ENCODE measurements around the gene RAB37.

DNA sequence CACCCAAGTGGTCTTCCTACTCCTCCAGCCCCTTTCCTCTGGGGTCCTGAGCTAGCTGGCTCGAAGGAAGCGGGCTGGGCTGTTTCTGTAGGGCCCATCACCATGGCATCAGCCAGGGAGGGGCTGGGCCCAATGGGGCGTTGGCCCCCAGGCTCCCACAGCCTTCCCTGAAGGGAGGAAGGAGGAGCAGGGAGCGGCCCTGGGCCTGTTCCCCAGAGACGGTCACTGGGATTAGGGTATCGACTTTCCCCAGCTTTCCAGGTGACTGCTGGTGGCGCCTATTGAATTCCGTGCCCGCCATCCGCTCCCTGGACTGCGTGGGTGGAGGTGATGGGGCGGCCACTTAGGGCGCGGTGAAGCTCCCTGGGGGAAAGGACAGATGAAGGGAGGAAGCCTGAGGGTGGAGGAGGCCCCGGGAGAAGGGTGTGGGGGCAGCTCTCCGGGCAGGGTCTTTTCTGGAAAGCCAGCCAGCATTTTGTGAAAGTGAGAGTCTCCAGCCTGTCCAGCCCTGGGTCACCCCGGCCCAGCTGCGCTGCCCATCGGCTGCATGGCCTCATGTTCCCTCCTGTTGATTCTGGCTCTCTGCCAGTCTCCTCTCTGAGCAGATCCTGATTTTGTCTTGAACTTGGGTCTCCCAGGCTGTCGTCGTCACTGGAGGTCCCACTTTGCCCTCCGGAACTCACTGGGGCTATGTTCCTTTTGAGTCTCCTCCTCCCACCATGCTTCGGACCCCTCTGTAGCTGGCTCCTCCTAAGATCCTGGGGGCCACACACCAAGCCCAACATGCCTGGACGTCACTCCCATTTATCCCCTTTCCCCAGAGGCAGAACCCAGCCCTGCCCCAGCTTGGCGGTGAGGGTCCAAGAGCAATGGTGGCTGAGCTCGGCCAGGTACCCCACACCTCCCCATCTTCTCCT is 21.1 kb downstream of the RAB37 start:
- TF ChIP-seq, protein P1, sequence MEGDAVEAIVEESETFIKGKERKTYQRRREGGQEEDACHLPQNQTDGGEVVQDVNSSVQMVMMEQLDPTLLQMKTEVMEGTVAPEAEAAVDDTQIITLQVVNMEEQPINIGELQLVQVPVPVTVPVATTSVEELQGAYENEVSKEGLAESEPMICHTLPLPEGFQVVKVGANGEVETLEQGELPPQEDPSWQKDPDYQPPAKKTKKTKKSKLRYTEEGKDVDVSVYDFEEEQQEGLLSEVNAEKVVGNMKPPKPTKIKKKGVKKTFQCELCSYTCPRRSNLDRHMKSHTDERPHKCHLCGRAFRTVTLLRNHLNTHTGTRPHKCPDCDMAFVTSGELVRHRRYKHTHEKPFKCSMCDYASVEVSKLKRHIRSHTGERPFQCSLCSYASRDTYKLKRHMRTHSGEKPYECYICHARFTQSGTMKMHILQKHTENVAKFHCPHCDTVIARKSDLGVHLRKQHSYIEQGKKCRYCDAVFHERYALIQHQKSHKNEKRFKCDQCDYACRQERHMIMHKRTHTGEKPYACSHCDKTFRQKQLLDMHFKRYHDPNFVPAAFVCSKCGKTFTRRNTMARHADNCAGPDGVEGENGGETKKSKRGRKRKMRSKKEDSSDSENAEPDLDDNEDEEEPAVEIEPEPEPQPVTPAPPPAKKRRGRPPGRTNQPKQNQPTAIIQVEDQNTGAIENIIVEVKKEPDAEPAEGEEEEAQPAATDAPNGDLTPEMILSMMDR (IDR thresholded peaks at IDR 0.05), result no peak
- TF ChIP-seq POLR2AphosphoS5 (IDR thresholded peaks at IDR 0.05), result no peak
